ENCODE data around the gene LENG8.

The LENG8 gene

GRCh38 chr19:54414156-54414555, 34.8 kb upstream of the LENG8 start:
- DNase-seq (ENCODE audit: low read depth, low spot score): no peak
- Histone ChIP-seq H3K4me3 (no peak overlapping the region), H3K27ac (no peak overlapping the region), H3K36me3 (ENCODE audit: insufficient read depth, low read length) (no peaks in the 10 kb centered on the region), H3K9me3 (ENCODE audit: low read depth, low read length) (no peaks in the 10 kb centered on the region), H3K9ac (ENCODE audit: insufficient read length) (no peak overlapping the region)
- TF ChIP-seq FOXP2 (optimal IDR thresholded peaks at IDR 0.05; ENCODE audit: control extremely low read depth, extremely low read length, insufficient read depth) (no peak), POLR2AphosphoS5 (IDR thresholded peaks at IDR 0.05; ENCODE audit: borderline replicate concordance, low read depth, low read length) (no peak), EZH2 (IDR thresholded peaks at IDR 0.05) (no peak)

DNA sequence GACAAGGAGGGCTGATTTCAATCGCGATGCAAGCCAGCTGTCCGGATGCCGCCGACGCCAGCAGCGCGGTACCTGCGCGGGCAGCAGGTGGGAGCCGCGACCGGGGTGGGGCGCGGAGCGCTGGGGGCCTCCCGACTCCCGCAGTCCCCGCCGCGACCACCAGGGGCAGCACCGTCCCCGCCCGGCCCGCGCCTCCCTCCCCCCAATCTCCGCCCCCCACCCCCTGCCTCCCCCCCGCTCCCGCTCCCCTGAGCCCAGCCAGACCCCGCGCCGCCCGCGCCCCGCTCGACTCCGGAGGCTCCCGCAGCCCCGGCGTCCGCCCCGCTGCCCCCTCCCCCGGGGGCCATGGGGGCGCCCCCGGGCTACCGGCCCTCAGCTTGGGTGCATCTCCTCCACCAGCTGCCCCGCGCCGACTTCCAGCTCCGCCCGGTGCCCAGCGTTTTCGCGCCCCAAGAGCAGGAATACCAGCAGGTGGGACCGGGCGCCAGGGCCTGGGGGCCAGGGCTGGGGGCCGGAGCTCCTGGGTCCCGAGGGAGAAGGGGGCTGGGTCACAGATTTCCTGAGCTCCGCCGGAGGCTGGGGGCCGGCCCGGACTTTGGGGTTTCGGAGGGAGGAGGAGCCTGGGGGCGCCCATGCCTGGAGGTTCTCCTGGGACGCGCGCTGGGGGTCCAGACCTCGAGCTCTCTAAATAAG, 33.6 kb upstream of the LENG8 start, which contains the start of gene TTYH1:
TTYH1 (plus strand) TSS at position 257 of the 693 bp plus-strand sequence; CDS start at position 346, 89 bp downstream.
- no peak within 1 kb of the TSS for H3K27ac ChIP-seq
- no peaks in the 10 kb centered on the region for H3K36me3 ChIP-seq (ENCODE audit: insufficient read depth, low read length)
- TF ChIP-seq POLR2AphosphoS5 (IDR thresholded peaks at IDR 0.05; ENCODE audit: borderline replicate concordance, low read depth, low read length) (no peak), FOXP2 (optimal IDR thresholded peaks at IDR 0.05; ENCODE audit: control extremely low read depth, extremely low read length, insufficient read depth) (no peak), EZH2 (IDR thresholded peaks at IDR 0.05) (no peak)
- DNase-seq (ENCODE audit: low read depth, low spot score): no peak
- no peaks in the 10 kb centered on the region for H3K9me3 ChIP-seq (ENCODE audit: low read depth, low read length)
- H3K9ac ChIP-seq (ENCODE audit: insufficient read length): no peak within 1 kb of the TSS
- peak within 1 kb of the TSS; percentile 70 for H3K4me3 ChIP-seq

- TF ChIP-seq EZH2 (IDR thresholded peaks at IDR 0.05) (no peak), FOXP2 (optimal IDR thresholded peaks at IDR 0.05; ENCODE audit: control extremely low read depth, extremely low read length, insufficient read depth) (no peak), POLR2AphosphoS5 (IDR thresholded peaks at IDR 0.05; ENCODE audit: borderline replicate concordance, low read depth, low read length) (no peak)
- H3K4me3 ChIP-seq: peak overlapping the region; percentile 70
- H3K9ac ChIP-seq (ENCODE audit: insufficient read length): no peak overlapping the region
- DNase-seq (ENCODE audit: low read depth, low spot score): no peak
- no peaks in the 10 kb centered on the region for H3K36me3 ChIP-seq (ENCODE audit: insufficient read depth, low read length)
- H3K9me3 ChIP-seq (ENCODE audit: low read depth, low read length): no peaks in the 10 kb centered on the region
- H3K27ac ChIP-seq: no peak overlapping the region
These were observed 32.9 kb upstream of the LENG8 start for GRCh38 chr19:54415901-54416673.

GRCh38 chr19:54416695-54417491, 32.1 kb upstream of the LENG8 start:
- DNase-seq (ENCODE audit: low read depth, low spot score): no peak
- Histone ChIP-seq H3K27ac (no peak overlapping the region), H3K36me3 (ENCODE audit: insufficient read depth, low read length) (no peaks in the 10 kb centered on the region), H3K4me3 (no peak overlapping the region), H3K9ac (ENCODE audit: insufficient read length) (no peak overlapping the region), H3K9me3 (ENCODE audit: low read depth, low read length) (no peaks in the 10 kb centered on the region)
- TF ChIP-seq FOXP2 (optimal IDR thresholded peaks at IDR 0.05; ENCODE audit: control extremely low read depth, extremely low read length, insufficient read depth): no peak
- TF ChIP-seq EZH2 (IDR thresholded peaks at IDR 0.05): no peak
- TF ChIP-seq POLR2AphosphoS5 (IDR thresholded peaks at IDR 0.05; ENCODE audit: borderline replicate concordance, low read depth, low read length): no peak

GRCh38 chr19:54418030-54418929, 30.7 kb upstream of the LENG8 start:
- TF ChIP-seq EZH2 (IDR thresholded peaks at IDR 0.05) (no peak), FOXP2 (optimal IDR thresholded peaks at IDR 0.05; ENCODE audit: control extremely low read depth, extremely low read length, insufficient read depth) (no peak), POLR2AphosphoS5 (IDR thresholded peaks at IDR 0.05; ENCODE audit: borderline replicate concordance, low read depth, low read length) (no peak)
- no peaks in the 10 kb centered on the region for H3K36me3 ChIP-seq (ENCODE audit: insufficient read depth, low read length)
- H3K9ac ChIP-seq (ENCODE audit: insufficient read length): no peak overlapping the region
- no peak for DNase-seq (ENCODE audit: low read depth, low spot score)
- no peak overlapping the region for H3K4me3 ChIP-seq
- H3K9me3 ChIP-seq (ENCODE audit: low read depth, low read length): no peaks in the 10 kb centered on the region
- no peak overlapping the region for H3K27ac ChIP-seq

DNA sequence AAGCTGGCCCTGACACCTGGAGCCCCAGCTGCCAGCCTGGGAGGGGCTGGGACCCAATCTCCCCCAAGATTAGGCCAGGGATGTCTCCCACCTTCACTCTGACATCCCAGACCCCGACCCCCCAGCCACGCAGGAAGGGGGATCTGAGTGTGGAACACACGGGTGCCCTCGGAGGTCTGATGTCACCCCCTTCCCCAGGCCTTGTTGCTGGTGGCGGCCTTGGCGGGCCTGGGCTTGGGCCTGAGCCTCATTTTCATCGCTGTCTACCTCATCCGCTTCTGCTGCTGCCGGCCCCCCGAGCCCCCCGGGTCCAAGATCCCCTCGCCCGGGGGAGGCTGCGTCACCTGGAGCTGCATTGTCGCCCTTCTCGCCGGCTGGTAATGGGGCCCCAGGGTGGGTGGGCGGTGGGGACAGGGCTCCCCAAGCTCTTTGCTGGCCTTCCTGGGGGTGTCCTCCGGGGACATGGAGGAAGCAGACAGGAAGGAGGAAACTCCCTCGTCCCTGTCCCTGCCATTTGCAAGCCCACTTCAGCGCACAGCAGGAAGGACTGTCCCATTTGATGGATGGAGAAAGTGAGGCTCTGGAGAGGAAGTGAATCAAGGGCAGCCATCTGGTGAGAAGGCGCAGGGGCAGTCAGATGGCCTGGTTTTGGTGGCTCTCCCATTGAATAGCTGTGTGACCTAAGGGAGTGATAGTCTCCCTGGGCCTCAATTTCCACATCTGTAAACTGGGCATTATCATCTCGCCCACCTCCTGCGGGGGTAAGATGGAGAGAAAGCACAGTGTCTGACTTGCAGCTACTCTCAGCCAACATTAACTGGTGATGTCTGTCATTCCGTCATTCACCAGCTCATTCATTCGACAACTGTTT, 29.8 kb upstream of the LENG8 start:
- no peaks in the 10 kb centered on the region for H3K9me3 ChIP-seq (ENCODE audit: low read depth, low read length)
- no peaks in the 10 kb centered on the region for H3K36me3 ChIP-seq (ENCODE audit: insufficient read depth, low read length)
- no peak for DNase-seq (ENCODE audit: low read depth, low spot score)
- TF ChIP-seq POLR2AphosphoS5 (IDR thresholded peaks at IDR 0.05; ENCODE audit: borderline replicate concordance, low read depth, low read length) (no peak), FOXP2 (optimal IDR thresholded peaks at IDR 0.05; ENCODE audit: control extremely low read depth, extremely low read length, insufficient read depth) (no peak), EZH2 (IDR thresholded peaks at IDR 0.05) (no peak)
- no peak overlapping the region for H3K27ac ChIP-seq
- no peak overlapping the region for H3K4me3 ChIP-seq
- H3K9ac ChIP-seq (ENCODE audit: insufficient read length): no peak overlapping the region

DNA sequence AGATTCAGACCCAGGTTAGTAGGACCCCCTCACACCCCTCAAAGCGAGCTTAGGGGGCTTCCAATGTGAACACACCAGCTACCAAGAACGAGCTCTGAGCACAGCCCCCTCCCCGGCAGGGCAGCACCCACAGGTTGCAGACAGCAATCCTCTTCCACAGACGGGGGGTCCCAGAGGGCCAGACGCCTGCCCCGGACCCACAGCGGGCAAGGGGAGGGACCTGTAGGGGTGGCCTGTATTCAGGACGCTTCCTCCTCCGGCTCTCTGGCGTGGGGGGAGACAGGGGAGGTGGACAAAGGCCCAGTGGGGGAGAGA, 29.0 kb upstream of the LENG8 start:
- Histone ChIP-seq H3K9ac (ENCODE audit: insufficient read length) (no peak overlapping the region), H3K9me3 (ENCODE audit: low read depth, low read length) (no peaks in the 10 kb centered on the region), H3K36me3 (ENCODE audit: insufficient read depth, low read length) (no peaks in the 10 kb centered on the region), H3K27ac (no peak overlapping the region), H3K4me3 (no peak overlapping the region)
- no peak for TF ChIP-seq EZH2 (IDR thresholded peaks at IDR 0.05)
- no peak for TF ChIP-seq FOXP2 (optimal IDR thresholded peaks at IDR 0.05; ENCODE audit: control extremely low read depth, extremely low read length, insufficient read depth)
- no peak for TF ChIP-seq POLR2AphosphoS5 (IDR thresholded peaks at IDR 0.05; ENCODE audit: borderline replicate concordance, low read depth, low read length)
- no peak for DNase-seq (ENCODE audit: low read depth, low spot score)

Measured in SK-N-MC (cell line).